Loucy (cell line): Measurements from ENCODE around the gene COX7B.

ENCODE experiments used
- CTCF ChIP-seq: fragments of 200-600 bp; sonication (generic); conservative IDR thresholded peaks from 2 replicates; pipeline ENCODE4 v1.5.1; 2014; ENCODE audit warnings: mild to moderate bottlenecking, antibody characterized with exemption, low read length
- EZH2phosphoT487 ChIP-seq: fragments of 200-600 bp; IDR thresholded peaks from 2 replicates; pipeline ENCODE4 v1.6.1; 2018; ENCODE audit warnings: antibody characterized with exemption, mild to moderate bottlenecking, moderate library complexity, borderline replicate concordance

- TF ChIP-seq EZH2phosphoT487 (no peak), CTCF (no peak)
Measured at GRCh38 chrX:77953302-77953701, 54.0 kb downstream of the COX7B start.
